K562 (cell line): Measurements from ENCODE around the gene CSDE1. TPM values are rescaled to one million over a fixed set of nuclear protein-coding genes. Genes with fewer than 3 reads are reported as not detected.

Source experiments
- ASH1L ChIP-seq: fragments of 450-650 bp; IDR thresholded peaks from 2 replicates; pipeline ENCODE4 v1.6.1; 2018; ENCODE audit warnings: borderline replicate concordance, mild to moderate bottlenecking, low read depth; ENCODE audit not compliant: partially characterized antibody
- CREB1 ChIP-seq, 2 experiments: sonication (generic) in 1 of 2; formaldehyde crosslinking in 1 of 2; IDR thresholded peaks; 2 replicates each; pipeline versions ENCODE4 v1.6.1 to v1.8.0; 2012 to 2022; ENCODE audit warnings: inconsistent platforms in 1 of 2, mild to moderate bottlenecking in 1 of 2, missing genetic modification reagents in 1 of 2, moderate library complexity in 1 of 2
- CXXC5 ChIP-seq: fragments of 250-450 bp; sonication (Bioruptor Pico); IDR thresholded peaks from 2 replicates; pipeline ENCODE4 v1.8.0; 2022; ENCODE audit warnings: inconsistent platforms, mild to moderate bottlenecking, moderate library complexity
- DACH1 ChIP-seq: fragments of 450-650 bp; IDR thresholded peaks from 2 replicates; pipeline ENCODE4 v1.6.1; 2018; ENCODE audit not compliant: partially characterized antibody
- HMG20B ChIP-seq: fragments of 250-450 bp; sonication (Bioruptor Pico); IDR thresholded peaks from 2 replicates; pipeline ENCODE4 v1.5.0; 2021; ENCODE audit warnings: mild to moderate bottlenecking
- MAFG ChIP-seq: fragments of 450-650 bp; conservative IDR thresholded peaks from 2 replicates; pipeline ENCODE4 v1.6.1; 2016; ENCODE audit warnings: missing genetic modification characterization, missing compliant biosample characterization
- MAZ ChIP-seq, 2 experiments: fragments of 450-650 bp in 1 of 2; sonication (generic) in 1 of 2; formaldehyde crosslinking; IDR thresholded peaks in 1 of 2; conservative IDR thresholded peaks in 1 of 2; 2 replicates each; pipeline versions ENCODE4 v1.4.0 to v1.5.0; 2020; ENCODE audit warnings: mild to moderate bottlenecking in 1 of 2, missing genetic modification reagents in 1 of 2
- MEF2A ChIP-seq: IDR thresholded peaks from 2 replicates; pipeline ENCODE4 v1.6.1; 2011; ENCODE audit warnings: low read depth, mild to moderate bottlenecking, low read length, moderate library complexity; ENCODE audit not compliant: control insufficient read depth
- NFIX ChIP-seq: fragments of 250-450 bp; sonication (Bioruptor Pico); IDR thresholded peaks from 2 replicates; pipeline ENCODE4 v1.4.0; 2020; ENCODE audit warnings: low read depth, mild to moderate bottlenecking, moderate library complexity
- NR2C1 ChIP-seq, 2 experiments: fragments of 450-650 bp; IDR thresholded peaks; 2 replicates each; pipeline ENCODE4 v1.6.1; 2017; ENCODE audit warnings: mild to moderate bottlenecking in 2 of 2, antibody characterized with exemption in 1 of 2, inconsistent platforms in 1 of 2, missing compliant biosample characterization in 1 of 2, missing genetic modification characterization in 1 of 2
- PTTG1 ChIP-seq: fragments of 450-650 bp; IDR thresholded peaks from 2 replicates; pipeline ENCODE4 v1.6.1; 2016; ENCODE audit warnings: low read depth, mild to moderate bottlenecking, missing genetic modification characterization, missing compliant biosample characterization
- RAD51 ChIP-seq: fragments of 450-650 bp; IDR thresholded peaks from 2 replicates; pipeline ENCODE4 v1.7.1; 2016; ENCODE audit warnings: low read depth, mild to moderate bottlenecking, borderline replicate concordance
- TBL1XR1 ChIP-seq, 2 experiments: IDR thresholded peaks; 2 replicates each; pipeline ENCODE4 v1.6.1; 2012; ENCODE audit warnings: improper control_type of control experiment in 2 of 2, low read length in 2 of 2, mild to moderate bottlenecking in 1 of 2
- TCF3 ChIP-seq: sonication (generic); formaldehyde crosslinking; IDR thresholded peaks from 2 replicates; pipeline ENCODE4 v1.4.0; 2020; ENCODE audit warnings: mild to moderate bottlenecking, missing genetic modification reagents
- USF2 ChIP-seq: sonication (generic); formaldehyde crosslinking; IDR thresholded peaks from 2 replicates; pipeline ENCODE4 v1.5.0; 2020; ENCODE audit warnings: missing genetic modification reagents
- ZNF696 ChIP-seq: fragments of 250-450 bp; sonication (Bioruptor Pico); conservative IDR thresholded peaks from 2 replicates; pipeline ENCODE4 v1.4.0; 2020; ENCODE audit warnings: mild to moderate bottlenecking, moderate library complexity
- ZNF79 ChIP-seq: fragments of 250-450 bp; sonication (Bioruptor Pico); IDR thresholded peaks from 2 replicates; pipeline ENCODE4 v1.4.0; 2020; ENCODE audit warnings: low read depth, mild to moderate bottlenecking, moderate library complexity
- polyA plus RNA-seq, 8 experiments: library from polyadenylated mRNA; depleted of rRNA in 4 of 8; stranded (reverse) in 5 of 8; unstranded in 3 of 8; fragments of >200 nt; fragmentation: Nextera tagmentation in 2 of 8; fragmentation: Illumina TruSeq in 1 of 8; extraction: Ambion mirVana in 2 of 8; extraction: Trizol in 1 of 8; gene quantifications; 2 replicates each; pipeline versions ENCODE4 v1.2.1 to v1.2.3, GENCODE V29; 2011 to 2014; ENCODE audit warnings: inconsistent platforms in 1 of 8, missing spikeins in 1 of 8
- total RNA-seq, 7 experiments: library from RNA; depleted of rRNA in 6 of 7; stranded (reverse); fragments of >200 nt in 6 of 7; fragmentation: Illumina TruSeq in 2 of 7; extraction: Trizol in 2 of 7; gene quantifications; 2 replicates each; pipeline versions ENCODE4 v1.2.1 to v1.2.3, GENCODE V29; 2011 to 2021; ENCODE audit warnings: low replicate concordance in 1 of 7
- TF ChIP-seq, protein P1 (sequence below): sonication (generic); formaldehyde crosslinking; IDR thresholded peaks from 2 replicates; pipeline ENCODE4 v1.8.0; 2022; ENCODE audit warnings: mild to moderate bottlenecking, low read depth, missing genetic modification reagents
- TF ChIP-seq, protein P2 (sequence below): fragments of 250-450 bp; sonication (Bioruptor Pico); IDR thresholded peaks from 2 replicates; pipeline ENCODE4 v1.4.0; 2020
- TF ChIP-seq, protein P3 (sequence below): fragments of 250-450 bp; sonication (Bioruptor Pico); IDR thresholded peaks from 2 replicates; pipeline ENCODE4 v1.8.0; 2021; ENCODE audit warnings: mild to moderate bottlenecking, moderate library complexity
- TF ChIP-seq, protein P4 (sequence below): IDR thresholded peaks from 3 replicates; pipeline ENCODE4 v1.6.1; 2011; ENCODE audit warnings: borderline replicate concordance, mild to moderate bottlenecking; ENCODE audit not compliant: insufficient read length, insufficient read depth

Gene CSDE1
- total and polyA plus RNA-seq, 9 of the 15 experiments (the other 6 are each of a cell fraction or from before 2014, with no cell fraction given) = 174 to 538 (median 403) TPM

DNA sequence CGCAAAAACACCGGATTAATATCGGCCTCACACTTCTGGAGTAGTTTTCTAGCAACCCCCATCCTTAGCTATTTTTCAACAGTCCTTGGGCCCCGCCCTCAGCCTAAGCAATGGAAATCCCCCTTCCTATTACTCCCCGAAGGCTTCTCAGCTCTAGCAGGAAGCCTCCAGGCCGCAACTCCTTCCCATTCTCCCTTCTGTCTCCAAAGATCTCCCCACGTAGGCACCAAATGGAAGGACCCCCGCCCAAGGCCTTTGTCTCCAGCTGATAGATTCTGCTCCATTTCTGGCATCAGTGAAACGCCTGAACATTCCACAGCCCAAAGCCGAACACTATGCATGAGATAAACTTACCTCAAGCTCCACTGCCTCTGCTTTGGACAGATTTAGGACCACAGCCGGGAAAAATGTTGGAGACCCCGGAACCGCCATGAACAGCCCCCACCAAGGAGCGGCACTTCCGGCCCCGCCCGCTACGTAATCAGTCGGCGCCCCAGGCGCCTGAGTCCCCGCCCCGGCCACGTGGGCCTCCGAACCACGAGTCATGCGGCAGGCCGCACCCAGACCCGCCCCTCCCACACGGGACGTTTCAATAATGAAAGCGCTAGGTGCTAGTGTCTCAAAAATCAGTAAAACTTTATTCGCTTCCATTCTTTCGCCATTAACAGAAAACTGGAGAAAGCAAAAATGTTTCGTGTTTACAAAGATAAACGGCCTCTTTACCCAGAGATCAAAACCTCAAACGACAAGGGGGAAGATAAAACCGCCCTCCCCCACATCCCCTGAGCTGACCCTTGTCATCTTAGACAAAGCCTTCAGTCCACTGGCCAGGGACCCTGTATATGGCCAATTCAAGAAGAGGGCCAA, 41.2 kb downstream of the CSDE1 start, which contains the start of gene NRAS (continued):
- TF ChIP-seq MAFG (tag) = no peak
- no peak for TF ChIP-seq PTTG1 (tag)
- no peak for TF ChIP-seq HMG20B (CRISPR knock-in tag)
- TF ChIP-seq DACH1 = peak; percentile 20
- TF ChIP-seq, protein P1, sequence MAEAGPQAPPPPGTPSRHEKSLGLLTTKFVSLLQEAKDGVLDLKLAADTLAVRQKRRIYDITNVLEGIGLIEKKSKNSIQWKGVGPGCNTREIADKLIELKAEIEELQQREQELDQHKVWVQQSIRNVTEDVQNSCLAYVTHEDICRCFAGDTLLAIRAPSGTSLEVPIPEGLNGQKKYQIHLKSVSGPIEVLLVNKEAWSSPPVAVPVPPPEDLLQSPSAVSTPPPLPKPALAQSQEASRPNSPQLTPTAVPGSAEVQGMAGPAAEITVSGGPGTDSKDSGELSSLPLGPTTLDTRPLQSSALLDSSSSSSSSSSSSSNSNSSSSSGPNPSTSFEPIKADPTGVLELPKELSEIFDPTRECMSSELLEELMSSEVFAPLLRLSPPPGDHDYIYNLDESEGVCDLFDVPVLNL (CRISPR knock-in tag) = no peak
- TF ChIP-seq MAZ (CRISPR knock-in tag; conservative IDR thresholded peaks at IDR 0.05 in 1 of 2, IDR thresholded peaks at IDR 0.05 in 1 of 2) = peak; percentile 99 to 100
- peak; percentile 95 for TF ChIP-seq CREB1 (IDR thresholded peaks at IDR 0.05)
- TF ChIP-seq CREB1 (CRISPR knock-in tag; IDR thresholded peaks at IDR 0.05) = peak; percentile 97
- peak; percentile 95 for TF ChIP-seq USF2 (CRISPR knock-in tag)
- no peak for TF ChIP-seq ASH1L
- TF ChIP-seq ZNF79 (CRISPR knock-in tag) = no peak; the same call in 1 of the 2 replicates
- TF ChIP-seq NFIX (CRISPR knock-in tag) = no peak
- TF ChIP-seq CXXC5 (CRISPR knock-in tag) = peak; percentile 88
- TF ChIP-seq, protein P2, sequence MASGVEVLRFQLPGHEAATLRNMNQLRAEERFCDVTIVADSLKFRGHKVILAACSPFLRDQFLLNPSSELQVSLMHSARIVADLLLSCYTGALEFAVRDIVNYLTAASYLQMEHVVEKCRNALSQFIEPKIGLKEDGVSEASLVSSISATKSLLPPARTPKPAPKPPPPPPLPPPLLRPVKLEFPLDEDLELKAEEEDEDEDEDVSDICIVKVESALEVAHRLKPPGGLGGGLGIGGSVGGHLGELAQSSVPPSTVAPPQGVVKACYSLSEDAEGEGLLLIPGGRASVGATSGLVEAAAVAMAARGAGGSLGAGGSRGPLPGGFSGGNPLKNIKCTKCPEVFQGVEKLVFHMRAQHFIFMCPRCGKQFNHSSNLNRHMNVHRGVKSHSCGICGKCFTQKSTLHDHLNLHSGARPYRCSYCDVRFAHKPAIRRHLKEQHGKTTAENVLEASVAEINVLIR = peak; percentile 97
- TF ChIP-seq RAD51 = peak; percentile 91
- TF ChIP-seq, protein P3, sequence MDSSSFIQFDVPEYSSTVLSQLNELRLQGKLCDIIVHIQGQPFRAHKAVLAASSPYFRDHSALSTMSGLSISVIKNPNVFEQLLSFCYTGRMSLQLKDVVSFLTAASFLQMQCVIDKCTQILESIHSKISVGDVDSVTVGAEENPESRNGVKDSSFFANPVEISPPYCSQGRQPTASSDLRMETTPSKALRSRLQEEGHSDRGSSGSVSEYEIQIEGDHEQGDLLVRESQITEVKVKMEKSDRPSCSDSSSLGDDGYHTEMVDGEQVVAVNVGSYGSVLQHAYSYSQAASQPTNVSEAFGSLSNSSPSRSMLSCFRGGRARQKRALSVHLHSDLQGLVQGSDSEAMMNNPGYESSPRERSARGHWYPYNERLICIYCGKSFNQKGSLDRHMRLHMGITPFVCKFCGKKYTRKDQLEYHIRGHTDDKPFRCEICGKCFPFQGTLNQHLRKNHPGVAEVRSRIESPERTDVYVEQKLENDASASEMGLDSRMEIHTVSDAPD (CRISPR knock-in tag) = no peak
- no peak for TF ChIP-seq MEF2A
- peak; percentile 18; the same call in 1 of the 2 replicates for TF ChIP-seq TCF3 (CRISPR knock-in tag)
- TF ChIP-seq ZNF696 (CRISPR knock-in tag) = no peak
- TF ChIP-seq, protein P4, sequence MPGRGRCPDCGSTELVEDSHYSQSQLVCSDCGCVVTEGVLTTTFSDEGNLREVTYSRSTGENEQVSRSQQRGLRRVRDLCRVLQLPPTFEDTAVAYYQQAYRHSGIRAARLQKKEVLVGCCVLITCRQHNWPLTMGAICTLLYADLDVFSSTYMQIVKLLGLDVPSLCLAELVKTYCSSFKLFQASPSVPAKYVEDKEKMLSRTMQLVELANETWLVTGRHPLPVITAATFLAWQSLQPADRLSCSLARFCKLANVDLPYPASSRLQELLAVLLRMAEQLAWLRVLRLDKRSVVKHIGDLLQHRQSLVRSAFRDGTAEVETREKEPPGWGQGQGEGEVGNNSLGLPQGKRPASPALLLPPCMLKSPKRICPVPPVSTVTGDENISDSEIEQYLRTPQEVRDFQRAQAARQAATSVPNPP = no peak
- peak in 1 of 2 experiments; percentile 86; a peak in 2 of 4 replicates for TF ChIP-seq TBL1XR1 (IDR thresholded peaks at IDR 0.05; ENCODE audit: low read length in 2 of 2)
- 0 out of 2 replicates have a peak, but pooled peaks have one; percentile 10 for TF ChIP-seq NR2C1 (IDR thresholded peaks at IDR 0.05)
- TF ChIP-seq NR2C1 (tag; IDR thresholded peaks at IDR 0.05) = no peak
